Measurements from ENCODE around the gene MCU.
A peak's percentile ranks its signal among the peaks of the same experiment; 100 is the strongest.
"Not testable (repeated sequence)": the region's sequence is repeated elsewhere in the genome, so short reads cannot be mapped to it uniquely, and the experiment has no call there.

The MCU gene, protein sequence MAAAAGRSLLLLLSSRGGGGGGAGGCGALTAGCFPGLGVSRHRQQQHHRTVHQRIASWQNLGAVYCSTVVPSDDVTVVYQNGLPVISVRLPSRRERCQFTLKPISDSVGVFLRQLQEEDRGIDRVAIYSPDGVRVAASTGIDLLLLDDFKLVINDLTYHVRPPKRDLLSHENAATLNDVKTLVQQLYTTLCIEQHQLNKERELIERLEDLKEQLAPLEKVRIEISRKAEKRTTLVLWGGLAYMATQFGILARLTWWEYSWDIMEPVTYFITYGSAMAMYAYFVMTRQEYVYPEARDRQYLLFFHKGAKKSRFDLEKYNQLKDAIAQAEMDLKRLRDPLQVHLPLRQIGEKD

DNA sequence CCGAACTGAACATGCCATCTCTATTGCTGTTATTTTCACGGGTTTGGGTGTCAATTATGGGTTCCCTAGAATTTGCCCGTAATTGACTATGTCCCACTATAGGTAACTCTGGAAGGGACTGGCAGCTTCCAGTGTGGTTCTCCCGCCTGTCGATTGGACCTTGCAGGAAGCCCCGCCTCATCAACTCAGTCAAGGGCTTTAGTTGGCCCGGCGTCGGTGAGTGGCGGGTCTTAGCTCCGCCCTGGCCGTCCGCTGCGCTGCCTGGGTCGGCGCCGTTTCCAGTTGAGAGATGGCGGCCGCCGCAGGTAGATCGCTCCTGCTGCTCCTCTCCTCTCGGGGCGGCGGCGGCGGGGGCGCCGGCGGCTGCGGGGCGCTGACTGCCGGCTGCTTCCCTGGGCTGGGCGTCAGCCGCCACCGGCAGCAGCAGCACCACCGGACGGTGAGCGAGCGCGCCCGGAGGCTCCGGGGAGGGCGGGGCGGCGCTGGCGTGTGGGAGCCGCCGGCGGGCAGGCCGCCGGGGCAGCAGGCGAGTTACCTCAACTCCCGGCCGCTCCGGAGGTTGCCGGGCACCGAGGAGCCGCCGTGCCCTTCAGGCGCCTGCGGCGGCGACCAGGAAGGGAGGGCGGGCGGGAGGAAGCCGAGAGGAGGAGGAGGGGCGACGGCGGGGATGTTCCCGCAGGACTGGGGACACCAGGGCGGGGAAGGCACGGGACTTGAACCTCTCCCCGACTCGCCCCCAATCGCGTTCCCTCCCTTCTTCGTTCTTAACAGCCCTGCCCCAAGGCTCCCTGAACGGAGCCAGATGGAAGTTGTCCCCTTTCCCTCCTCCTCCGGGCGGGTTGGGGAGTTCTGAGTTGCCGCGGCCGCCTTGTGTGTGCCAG lies at the start of gene MCU:
TSS of gene MCU (plus strand) at position 281 of the 881 bp plus-strand sequence. CDS start at position 290, 9 bp downstream.
- Histone ChIP-seq H3K9ac (peak within 1 kb of the TSS; percentile 92 to 98 (median 96)), H3K36me3 (no peaks in the 10 kb centered on the region), H4K20me1 (peaks cover 6 to 44% (median 26%) of the 10 kb centered on the region in 11 experiments; a peak in 15 of 22 replicates), H3K4me2 (peak within 1 kb of the TSS; percentile 83 to 98 (median 91)), H3K4me1 (peaks cover 28 to 44% (median 36%) of the 10 kb centered on the region in 10 experiments), H3K4me3 (peak within 1 kb of the TSS; percentile 75 to 91 (median 86)), H3K27ac (peak within 1 kb of the TSS; percentile 89 to 98 (median 93)), H3K9me3 (replicated peaks in 1 of 11) (no peaks in the 10 kb centered on the region), H3K27me3 (no peaks in the 10 kb centered on the region)
- no peak for TF ChIP-seq Cebpa-rat (IDR thresholded peaks at IDR 0.05)

DNA sequence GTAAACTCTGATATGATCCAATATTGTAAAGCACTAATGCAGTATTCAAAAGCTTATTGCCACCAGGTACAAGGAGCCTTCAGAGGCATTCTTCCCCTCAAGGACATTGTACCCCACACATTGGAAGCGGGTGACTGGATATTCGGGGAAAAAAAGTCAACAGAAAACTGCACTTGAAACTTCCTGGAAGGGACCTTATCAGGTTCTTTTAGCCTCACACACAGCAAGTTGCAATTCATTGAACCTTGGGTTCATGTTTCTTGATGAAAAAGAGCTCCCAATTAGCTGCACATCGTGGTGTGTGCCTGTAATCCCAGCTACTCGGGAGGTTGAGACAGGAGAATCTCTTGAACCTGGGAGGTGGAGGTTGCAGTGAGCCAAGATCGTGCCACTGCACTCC lies 49.6 kb upstream of the MCU start:
- Histone ChIP-seq H3K27me3 (no peaks in the 10 kb centered on the region), H4K20me1 (no peaks in the 10 kb centered on the region), H3K4me3 (no peak overlapping the region), H3K4me1 (peaks cover 0 to 16% (median 10%) of the 10 kb centered on the region in 10 experiments; a peak in 17 of 20 replicates), H3K36me3 (no peaks in the 10 kb centered on the region), H3K27ac (no peak overlapping the region), H3K9ac (no peak overlapping the region), H3K9me3 (replicated peaks in 1 of 11) (0 out of 22 replicates have a peak, but pooled peaks cover 0 to 5% (median 0%) of the 10 kb centered on the region in 11 experiments), H3K4me2 (no peak overlapping the region)
- no peak for TF ChIP-seq Cebpa-rat (IDR thresholded peaks at IDR 0.05)

DNA sequence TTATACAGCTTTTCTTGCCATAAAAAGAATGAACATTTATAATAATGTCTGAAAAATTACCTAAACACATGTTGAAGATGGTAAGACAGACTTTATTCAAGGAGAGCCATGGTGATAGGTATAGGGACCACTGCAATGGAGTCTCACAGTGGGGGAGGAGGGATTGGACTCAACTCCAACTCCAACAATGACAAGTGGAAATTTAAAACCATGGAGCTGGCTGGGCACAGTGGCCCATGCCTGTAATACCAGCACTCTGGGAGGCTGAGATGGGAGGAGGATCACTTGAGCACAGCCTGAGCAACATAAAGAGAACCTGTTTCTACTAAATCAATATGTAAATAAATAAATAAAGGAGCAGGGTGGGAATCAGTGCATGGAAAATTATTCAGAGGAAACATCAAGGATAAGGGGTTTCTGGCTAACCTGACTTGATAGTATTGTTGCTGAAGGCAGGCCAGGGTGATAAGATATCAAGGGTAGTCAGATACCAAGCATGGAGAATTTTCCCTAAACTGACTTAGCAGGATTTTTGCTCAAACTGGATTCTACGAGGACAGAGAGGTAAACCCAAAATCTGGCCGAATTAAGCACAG lies 46.6 kb upstream of the MCU start:
- H3K4me1 ChIP-seq = peaks cover 4 to 19% (median 11%) of the 10 kb centered on the region in 10 experiments; a peak in 17 of 20 replicates
- no peaks in the 10 kb centered on the region for H3K36me3 ChIP-seq
- H3K4me2 ChIP-seq = no peak overlapping the region
- H3K27me3 ChIP-seq = no peaks in the 10 kb centered on the region
- 0 out of 22 replicates have a peak, but pooled peaks cover 0 to 5% (median 0%) of the 10 kb centered on the region in 11 experiments for H3K9me3 ChIP-seq (replicated peaks in 1 of 11)
- no peaks in the 10 kb centered on the region for H4K20me1 ChIP-seq
- no peak overlapping the region for H3K9ac ChIP-seq
- H3K4me3 ChIP-seq = no peak overlapping the region
- no peak overlapping the region for H3K27ac ChIP-seq
- no peak for TF ChIP-seq Cebpa-rat (IDR thresholded peaks at IDR 0.05)

DNA sequence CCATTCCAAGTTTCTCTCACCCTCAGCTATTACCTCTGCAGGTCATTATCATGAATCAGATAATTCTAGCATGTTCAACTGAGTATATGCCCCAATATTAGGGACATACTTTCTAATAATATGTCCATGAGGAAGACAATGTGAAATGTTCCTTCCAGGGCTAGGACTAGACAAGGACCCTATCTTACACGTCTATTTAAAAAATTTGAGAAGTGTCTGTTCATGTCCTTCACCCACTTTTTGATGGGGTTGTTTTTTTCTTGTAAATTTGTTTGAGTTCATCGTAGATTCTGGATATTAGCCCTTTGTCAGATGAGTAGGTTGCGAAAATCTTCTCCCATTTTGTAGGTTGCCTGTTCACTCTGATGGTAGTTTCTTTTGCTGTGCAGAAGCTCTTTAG lies 45.0 kb upstream of the MCU start:
- H3K27me3 ChIP-seq; H3K4me3 ChIP-seq; H4K20me1 ChIP-seq; H3K36me3 ChIP-seq; H3K27ac ChIP-seq; H3K4me2 ChIP-seq; H3K9ac ChIP-seq; H3K9me3 ChIP-seq (replicated peaks in 1 of 11): not testable (repeated sequence)
- peaks cover 4 to 19% (median 11%) of the 10 kb centered on the region in 10 experiments; a peak in 17 of 20 replicates for H3K4me1 ChIP-seq

DNA sequence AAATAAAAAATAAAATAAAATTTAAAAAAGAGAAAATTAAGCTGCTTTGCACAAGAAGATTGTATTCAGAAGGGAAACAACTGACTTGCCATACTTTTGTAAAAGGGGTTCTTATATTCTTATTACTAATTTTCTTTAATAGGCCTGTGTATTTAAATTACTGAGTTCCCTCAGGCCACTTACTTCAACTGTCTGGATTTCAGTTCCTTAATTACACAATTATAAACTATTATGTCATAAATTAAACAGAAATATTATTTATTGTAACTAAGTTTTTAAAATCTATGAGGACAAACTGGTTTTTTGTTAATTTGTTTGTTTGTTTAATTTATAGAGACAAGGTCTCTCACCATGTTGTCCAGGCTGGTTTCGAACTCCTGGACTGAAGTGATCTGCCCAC lies 43.6 kb upstream of the MCU start:
- Histone ChIP-seq H3K9ac (no peak overlapping the region), H3K4me1 (peaks cover 4 to 19% (median 11%) of the 10 kb centered on the region in 10 experiments; a peak in 17 of 20 replicates), H4K20me1 (no peaks in the 10 kb centered on the region), H3K4me3 (no peak overlapping the region), H3K36me3 (no peaks in the 10 kb centered on the region), H3K27ac (peak overlapping the region in 2 of 11 experiments; percentile 11 to 40; a peak in 2 of 22 replicates), H3K9me3 (replicated peaks in 1 of 11) (0 out of 22 replicates have a peak, but pooled peaks cover 0 to 5% (median 0%) of the 10 kb centered on the region in 11 experiments), H3K27me3 (no peaks in the 10 kb centered on the region), H3K4me2 (peak overlapping the region in 3 of 11 experiments; percentile 64 to 72 (median 66); a peak in 5 of 22 replicates)
- no peak for TF ChIP-seq Cebpa-rat (IDR thresholded peaks at IDR 0.05)

DNA sequence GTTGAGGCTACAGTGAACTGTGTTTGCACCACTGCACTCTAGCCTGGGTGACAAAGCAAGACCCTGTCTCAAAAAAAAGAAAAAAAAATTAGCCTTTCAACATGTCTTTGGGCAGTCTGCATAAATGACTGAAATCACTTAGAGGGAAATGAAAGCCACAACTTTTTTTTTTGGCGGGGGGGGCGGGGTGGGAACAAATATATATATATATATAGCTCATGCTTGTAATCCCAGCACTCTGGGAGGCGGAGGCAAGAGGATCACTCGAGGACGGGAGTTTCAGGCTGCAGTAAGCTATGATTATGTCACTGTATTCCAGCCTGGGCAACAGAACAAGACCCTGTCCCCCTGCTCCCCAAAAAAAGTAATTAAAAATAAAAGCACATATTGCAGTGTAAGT lies 42.7 kb upstream of the MCU start:
- no peak overlapping the region for H3K4me3 ChIP-seq
- no peaks in the 10 kb centered on the region for H3K36me3 ChIP-seq
- no peak for TF ChIP-seq Cebpa-rat (IDR thresholded peaks at IDR 0.05)
- 0 out of 22 replicates have a peak, but pooled peaks cover 0 to 5% (median 0%) of the 10 kb centered on the region in 11 experiments for H3K9me3 ChIP-seq (replicated peaks in 1 of 11)
- H3K9ac ChIP-seq = no peak overlapping the region
- H3K27ac ChIP-seq = peak overlapping the region in 2 of 11 experiments; percentile 11 to 40; a peak in 2 of 22 replicates
- H3K27me3 ChIP-seq = no peaks in the 10 kb centered on the region
- peak overlapping the region in 9 of 11 experiments; percentile 9 to 72 (median 64); a peak in 16 of 22 replicates for H3K4me2 ChIP-seq
- peaks cover 4 to 19% (median 11%) of the 10 kb centered on the region in 10 experiments; a peak in 17 of 20 replicates for H3K4me1 ChIP-seq
- no peaks in the 10 kb centered on the region for H4K20me1 ChIP-seq

DNA sequence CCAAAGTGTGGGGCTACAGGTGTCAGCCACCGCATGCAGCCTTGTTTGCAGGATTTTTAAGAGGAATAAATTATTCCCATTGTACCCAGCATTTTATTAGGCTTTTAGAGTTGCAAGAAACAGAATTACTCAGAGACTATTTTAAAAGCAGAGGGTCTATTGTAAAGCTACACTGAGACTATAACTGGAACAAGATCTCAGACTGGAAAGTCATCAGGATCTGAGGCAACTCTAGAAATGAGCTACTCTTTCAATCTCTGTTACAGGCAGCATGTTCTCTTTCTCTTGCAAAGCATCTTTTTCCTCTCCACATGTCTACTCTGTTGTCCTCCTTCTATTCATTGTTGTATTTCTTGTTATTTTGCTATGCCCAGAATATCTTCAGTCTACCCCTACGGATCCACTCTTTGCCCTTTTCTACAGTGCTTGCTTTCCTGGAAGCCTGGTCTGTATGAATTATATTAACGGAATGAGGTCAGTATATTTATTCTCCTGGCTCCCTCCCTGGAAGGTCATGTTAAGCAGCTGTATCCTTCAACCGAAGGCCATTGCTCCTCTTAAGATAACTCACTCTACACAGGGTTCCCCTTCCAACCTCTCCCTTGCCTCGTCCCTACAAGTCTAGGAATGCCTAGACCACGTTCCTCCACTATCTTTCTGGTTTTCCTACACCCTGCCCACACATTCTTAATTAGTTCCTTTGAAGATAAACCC lies 38.4 kb upstream of the MCU start:
- H4K20me1 ChIP-seq = no peaks in the 10 kb centered on the region
- no peaks in the 10 kb centered on the region for H3K9me3 ChIP-seq (replicated peaks in 1 of 11)
- peaks cover 4 to 14% (median 11%) of the 10 kb centered on the region in 10 experiments; a peak in 17 of 20 replicates for H3K4me1 ChIP-seq
- H3K36me3 ChIP-seq = no peaks in the 10 kb centered on the region
- H3K27me3 ChIP-seq = no peaks in the 10 kb centered on the region
- no peak overlapping the region for H3K4me2 ChIP-seq
- no peak for TF ChIP-seq Cebpa-rat (IDR thresholded peaks at IDR 0.05)
- no peak overlapping the region for H3K4me3 ChIP-seq
- no peak overlapping the region for H3K9ac ChIP-seq
- H3K27ac ChIP-seq = no peak overlapping the region

DNA sequence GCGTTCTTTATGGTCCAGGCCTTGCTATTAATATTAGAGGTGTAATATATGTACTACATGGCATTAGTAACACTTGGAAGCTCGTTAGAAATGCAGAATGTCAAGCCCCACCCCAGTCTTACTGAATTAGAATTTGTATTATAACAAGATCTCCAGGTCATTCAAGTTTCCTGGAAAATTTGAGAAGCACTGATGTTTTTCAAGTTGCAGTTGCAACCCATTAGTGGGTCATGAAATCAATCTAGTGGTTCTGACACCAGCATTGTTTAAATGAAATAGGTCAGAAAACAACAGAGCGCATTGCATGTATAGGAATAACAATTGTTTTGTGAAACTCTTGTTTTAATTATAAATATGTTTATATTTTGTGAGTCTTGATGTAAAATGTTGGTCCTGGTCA lies 37.2 kb upstream of the MCU start:
- Histone ChIP-seq H3K36me3 (no peaks in the 10 kb centered on the region), H3K4me3 (no peak overlapping the region), H3K9me3 (replicated peaks in 1 of 11) (no peaks in the 10 kb centered on the region), H3K4me2 (no peak overlapping the region), H3K4me1 (peaks cover 0 to 2% (median under 1%) of the 10 kb centered on the region in 10 experiments; a peak in 10 of 20 replicates), H3K9ac (no peak overlapping the region), H3K27ac (no peak overlapping the region), H3K27me3 (no peaks in the 10 kb centered on the region), H4K20me1 (no peaks in the 10 kb centered on the region)
- TF ChIP-seq Cebpa-rat (IDR thresholded peaks at IDR 0.05) = no peak
